COLO668 (cell line): ENCODE measurements around the gene FASTK.
A peak's percentile ranks its signal among the peaks of the same experiment; 100 is the strongest.
"Not testable (repeated sequence)": the region's sequence is repeated elsewhere in the genome, so short reads cannot be mapped to it uniquely, and the experiment has no call there.

Experiments
- DNase-seq: peaks from one replicate; lab custom pipeline; 2025; ENCODE audit not compliant: unreplicated experiment; lab: John Stamatoyannopoulos, UW

Gene FASTK

DNA sequence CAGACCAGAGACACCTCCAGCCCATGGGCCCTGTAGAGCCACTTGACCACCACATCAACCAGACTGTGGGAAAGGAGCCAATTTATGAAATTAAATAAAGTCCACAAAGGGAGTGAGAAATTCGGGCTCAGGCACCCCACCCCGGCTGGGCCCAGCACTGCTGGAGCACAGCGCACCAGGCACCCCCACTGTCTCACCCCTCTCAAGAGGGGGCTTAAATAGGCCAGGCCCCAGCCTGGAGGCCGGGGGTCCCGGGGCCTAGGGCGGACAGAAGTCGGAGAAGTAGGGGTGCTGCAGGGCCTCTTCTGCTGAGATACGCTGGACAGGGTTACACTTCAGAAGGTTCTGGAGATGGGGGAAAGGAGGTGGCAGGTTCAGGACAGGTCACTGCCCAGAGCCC lies 26.9 kb downstream of the FASTK start:
- DNase-seq, result no peak

DNA sequence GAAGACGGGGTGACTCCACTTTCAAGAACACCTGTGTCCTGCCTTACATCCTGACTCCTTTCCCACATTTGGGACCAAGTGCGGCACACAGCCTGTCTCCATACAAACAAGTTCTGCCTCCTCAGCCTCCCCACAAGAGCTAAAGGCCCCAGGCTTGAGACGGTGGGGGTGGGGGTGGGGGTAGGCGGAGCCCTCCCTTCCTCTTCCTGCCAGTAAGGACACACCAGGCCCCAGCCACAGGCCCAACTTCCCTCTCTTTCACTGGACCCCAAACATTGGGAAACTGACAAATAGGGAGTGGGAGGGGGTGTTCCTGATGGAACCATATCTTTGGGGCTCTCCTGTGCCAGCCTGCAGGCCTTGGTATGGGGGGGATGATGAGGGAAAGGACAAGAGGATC lies 27.5 kb downstream of the FASTK start:
- no peak for DNase-seq

DNA sequence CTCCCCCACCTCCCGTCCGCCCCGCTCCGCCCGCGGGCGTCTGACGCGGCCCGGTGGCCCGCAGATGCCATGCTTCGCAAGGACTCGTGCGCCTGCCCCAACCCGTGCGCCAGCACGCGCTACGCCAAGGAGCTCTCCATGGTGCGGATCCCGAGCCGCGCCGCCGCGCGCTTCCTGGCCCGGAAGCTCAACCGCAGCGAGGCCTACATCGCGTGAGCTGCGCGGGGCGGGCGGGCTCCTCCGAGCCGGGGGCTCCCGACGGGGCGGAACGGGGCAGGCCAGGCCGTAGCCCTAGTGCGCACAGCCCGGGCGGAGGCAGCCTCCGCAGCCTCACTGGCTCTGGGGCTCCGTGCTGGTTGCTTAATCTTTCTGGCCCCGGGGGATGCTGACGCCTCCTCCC lies 29.5 kb downstream of the FASTK start:
- DNase-seq, result peak; percentile 34

- no peak for DNase-seq
Observed at GRCh38 chr7:151048911-151049463, 31.6 kb downstream of the FASTK start.

GRCh38 chr7:151047976-151048815 lies 32.4 kb downstream of the FASTK start, which contains the start of gene ASIC3:
TSS of gene ASIC3 (plus strand) at chr7:151048531. CDS start at chr7:151048886, 355 bp downstream.
- no peak for DNase-seq

- DNase-seq, result peak; percentile 18
Observed at GRCh38 chr7:151046603-151047573, 33.7 kb downstream of the FASTK start.

DNA sequence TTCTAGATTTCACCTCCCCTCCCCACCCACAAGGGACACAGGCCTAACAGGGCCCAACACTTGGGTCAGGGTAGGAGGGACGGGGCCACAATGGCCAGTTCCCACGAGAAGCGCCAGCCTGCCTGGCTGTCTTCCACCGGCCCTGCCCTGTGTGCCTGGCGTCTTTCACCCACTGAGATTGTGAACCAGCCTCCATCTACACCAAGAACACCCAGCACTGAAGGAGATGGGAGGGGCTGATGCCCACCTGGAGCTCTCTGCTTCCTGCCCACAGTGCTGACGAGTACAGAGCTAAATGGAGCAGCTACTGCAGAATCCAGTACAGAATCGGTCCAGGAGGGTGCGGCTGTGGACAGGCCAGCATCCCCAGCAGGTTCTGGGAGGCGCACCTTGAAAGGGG lies 34.6 kb downstream of the FASTK start:
- DNase-seq, result no peak

DNA sequence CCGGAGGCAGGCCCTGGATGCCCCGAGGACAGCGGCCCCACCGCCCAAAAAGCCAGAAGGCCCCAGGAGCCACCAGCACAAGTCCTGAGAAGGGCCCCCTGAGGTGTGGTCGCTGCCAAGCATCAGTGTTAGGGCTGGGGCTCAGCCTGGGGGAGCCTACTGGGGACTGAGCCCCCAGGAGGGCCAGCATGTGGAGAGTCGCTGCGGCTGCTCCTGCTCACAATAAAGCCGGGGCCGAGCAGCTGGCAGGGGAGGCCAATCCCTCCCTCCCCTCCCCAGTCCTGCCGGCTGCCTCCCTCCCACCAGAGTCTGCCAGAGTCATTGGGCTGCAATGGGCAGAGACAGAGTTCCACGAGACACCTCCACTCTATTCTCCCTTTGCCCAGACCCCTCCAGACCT lies 35.3 kb downstream of the FASTK start:
- no peak for DNase-seq

DNA sequence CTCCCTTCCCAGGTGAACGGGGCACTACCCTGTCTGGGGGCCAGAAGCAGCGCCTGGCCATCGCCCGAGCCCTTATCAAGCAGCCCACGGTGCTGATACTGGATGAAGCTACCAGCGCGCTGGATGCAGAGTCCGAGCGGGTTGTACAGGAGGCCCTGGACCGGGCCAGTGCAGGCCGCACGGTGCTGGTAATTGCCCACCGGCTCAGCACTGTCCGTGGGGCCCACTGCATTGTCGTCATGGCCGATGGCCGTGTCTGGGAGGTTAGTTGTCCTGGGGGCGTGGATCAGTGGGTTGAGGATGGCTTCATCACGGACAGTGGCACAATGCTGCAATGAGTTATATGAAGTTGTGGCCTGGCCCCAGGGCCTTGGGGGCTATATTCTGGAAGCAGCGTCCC lies 36.6 kb downstream of the FASTK start:
- DNase-seq, result no peak

GRCh38 chr7:151043449-151043848 lies 37.2 kb downstream of the FASTK start:
- DNase-seq, result not testable (repeated sequence)

GRCh38 chr7:151040616-151041375 lies 39.8 kb downstream of the FASTK start:
- no peak for DNase-seq

- no peak for DNase-seq
Observed at GRCh38 chr7:151039850-151040548, 40.6 kb downstream of the FASTK start.

- peak; percentile 77 for DNase-seq
Observed at GRCh38 chr7:151038951-151039849, 41.4 kb downstream of the FASTK start.

DNA sequence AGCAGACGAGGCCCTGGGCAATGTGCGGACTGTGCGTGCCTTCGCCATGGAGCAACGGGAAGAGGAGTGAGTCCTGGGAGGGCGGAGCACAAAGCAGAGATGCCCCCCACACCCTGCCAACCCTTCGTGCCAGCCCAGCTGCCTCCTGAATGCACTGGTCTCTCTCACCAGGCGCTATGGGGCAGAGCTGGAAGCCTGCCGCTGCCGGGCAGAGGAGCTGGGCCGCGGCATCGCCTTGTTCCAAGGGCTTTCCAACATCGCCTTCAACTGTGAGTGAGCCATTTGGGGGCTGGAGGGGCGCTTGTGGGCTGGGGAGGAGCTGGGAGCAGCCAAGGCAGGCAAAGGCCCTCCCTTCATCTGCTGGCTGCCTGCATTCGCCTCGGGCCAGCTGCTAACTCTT lies 44.7 kb downstream of the FASTK start:
- DNase-seq, result no peak

- no peak for DNase-seq
Observed at GRCh38 chr7:151035026-151035717, 45.4 kb downstream of the FASTK start.

- no peak for DNase-seq
Observed at GRCh38 chr7:151034312-151035025, 46.1 kb downstream of the FASTK start.

GRCh38 chr7:151033864-151034249 lies 46.8 kb downstream of the FASTK start:
- no peak for DNase-seq
